T-helper 1 cell treated with Interleukin-12 subunit alpha and Interleukin-12 subunit beta and Interleukin-4 antibody, amounts not matched to agents 30 μg/mL and 1 μg/mL, for 36 hours (primary cell): ENCODE results near the gene EHD1.

Experiments used
- H3K27ac Mint-ChIP-seq: one replicate; pipeline ENCODE4 v1.8.0; 2021; ENCODE audit warnings: mild to moderate bottlenecking, mixed read lengths
- H3K27me3 Mint-ChIP-seq: one replicate; pipeline ENCODE4 v1.8.0; 2021; ENCODE audit warnings: low read depth, mixed read lengths
- H3K36me3 Mint-ChIP-seq: one replicate; pipeline ENCODE4 v1.8.0; 2021; ENCODE audit warnings: low read depth, mixed read lengths
- H3K4me1 Mint-ChIP-seq: one replicate; pipeline ENCODE4 v1.8.0; 2021; ENCODE audit warnings: low read depth, mixed read lengths
- H3K4me3 Mint-ChIP-seq: one replicate; pipeline ENCODE4 v1.8.0; 2021; ENCODE audit warnings: mild to moderate bottlenecking, moderate library complexity, mixed read lengths
- H3K9me3 Mint-ChIP-seq: one replicate; pipeline ENCODE4 v1.8.0; 2021; ENCODE audit warnings: mixed read lengths

EHD1 gene

GRCh38 chr11:64888729-64889511 lies 10.5 kb upstream of the EHD1 start:
- Mint-ChIP-seq H3K9me3 (no peaks in the 10 kb centered on the region), H3K4me3 (no peak overlapping the region), H3K4me1 (peaks cover 22% of the 10 kb centered on the region), H3K36me3 (no peaks in the 10 kb centered on the region), H3K27ac (no peak overlapping the region), H3K27me3 (no peaks in the 10 kb centered on the region)

GRCh38 chr11:64888406-64888728 lies 9.9 kb upstream of the EHD1 start:
- Mint-ChIP-seq H3K36me3 (no peaks in the 10 kb centered on the region), H3K4me1 (peaks cover 22% of the 10 kb centered on the region)

DNA sequence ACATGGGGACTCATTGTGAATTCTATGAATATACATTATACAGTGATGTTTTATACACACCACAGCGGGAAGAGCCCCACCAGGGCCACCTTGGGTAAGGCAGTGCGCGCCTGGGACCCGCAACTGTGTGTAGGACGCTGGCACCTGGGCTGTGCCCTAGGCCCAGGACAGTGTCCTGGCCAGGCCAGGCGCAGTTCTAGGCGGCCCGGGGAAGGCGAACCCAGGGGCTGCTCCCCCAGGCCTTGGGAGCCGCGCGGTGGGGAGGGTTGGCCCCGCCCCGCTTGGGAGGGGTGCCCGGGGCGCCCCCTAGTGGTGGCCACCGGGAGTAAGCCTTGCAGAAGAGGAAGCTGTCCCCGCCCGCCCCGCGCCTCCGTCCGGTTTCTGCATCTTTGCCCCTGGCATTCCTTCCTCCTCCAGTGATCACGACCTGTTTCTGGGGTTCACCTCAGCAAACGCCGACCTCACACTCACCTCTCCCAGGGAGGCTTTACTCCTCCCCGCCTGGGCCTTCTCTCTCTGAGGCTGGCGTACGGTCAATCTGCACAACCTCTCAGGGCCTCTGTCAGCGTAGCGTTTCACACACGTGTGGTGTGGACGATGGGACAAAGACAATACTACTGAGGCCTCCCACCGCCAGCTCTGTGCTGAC lies 9.5 kb upstream of the EHD1 start:
- H3K9me3 Mint-ChIP-seq: no peaks in the 10 kb centered on the region
- peak overlapping the region; percentile 72 for H3K4me3 Mint-ChIP-seq
- H3K27me3 Mint-ChIP-seq: no peaks in the 10 kb centered on the region
- H3K36me3 Mint-ChIP-seq: no peaks in the 10 kb centered on the region
- H3K4me1 Mint-ChIP-seq: peaks cover 22% of the 10 kb centered on the region
- H3K27ac Mint-ChIP-seq: peak overlapping the region; percentile 88

More at GRCh38 chr11:64888406-64888728, 9.9 kb upstream of the EHD1 start:
- Mint-ChIP-seq H3K27me3 (no peaks in the 10 kb centered on the region), H3K27ac (peak overlapping the region; percentile 88), H3K9me3 (no peaks in the 10 kb centered on the region), H3K4me3 (peak overlapping the region; percentile 72)

GRCh38 chr11:64887234-64887756 lies 8.9 kb upstream of the EHD1 start:
- Mint-ChIP-seq H3K27me3 (no peaks in the 10 kb centered on the region), H3K36me3 (no peaks in the 10 kb centered on the region), H3K4me3 (peak overlapping the region; percentile 5), H3K9me3 (no peaks in the 10 kb centered on the region), H3K4me1 (peaks cover 22% of the 10 kb centered on the region), H3K27ac (peak overlapping the region; percentile 59)

DNA sequence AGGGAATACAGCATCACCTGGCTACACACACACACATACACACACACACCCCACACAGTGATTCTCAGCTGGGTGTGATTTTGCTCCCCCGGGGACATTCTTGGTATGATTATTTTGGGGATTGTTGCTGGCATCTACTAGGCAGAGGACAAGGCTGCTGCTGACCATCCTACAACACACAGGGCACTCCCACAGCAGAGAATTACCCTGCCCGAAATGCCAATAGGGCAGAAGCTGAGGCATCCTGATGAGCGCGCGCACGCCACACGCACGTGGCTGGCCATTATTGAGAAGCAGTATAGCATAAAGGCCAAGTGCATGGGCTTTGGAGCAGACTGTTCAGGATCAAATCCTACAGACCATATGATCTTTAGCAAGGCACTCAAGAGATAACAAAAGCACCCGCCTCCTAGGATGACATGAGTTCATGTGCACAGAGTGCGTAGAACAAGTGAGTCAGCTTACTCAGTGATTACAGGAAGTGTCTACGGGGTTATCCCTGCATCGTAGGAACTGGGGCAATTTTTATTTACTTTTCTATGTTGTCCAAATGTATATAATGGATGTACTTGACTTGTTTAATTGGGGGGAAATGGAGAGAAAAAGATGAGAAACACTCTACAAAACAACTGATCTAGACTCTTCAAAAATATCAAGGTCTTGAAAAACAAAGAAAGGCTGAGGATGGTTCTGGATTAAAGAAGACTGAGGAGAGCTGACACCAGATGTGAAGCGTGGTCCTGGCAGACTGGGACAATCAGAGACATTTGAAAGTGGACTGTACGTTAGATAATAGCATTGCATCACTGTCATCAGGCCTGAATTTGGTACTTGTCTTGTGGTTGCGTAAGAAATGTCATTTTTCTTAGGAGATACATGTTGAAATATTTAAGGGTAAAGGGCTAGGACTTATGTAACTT lies 7.2 kb upstream of the EHD1 start:
- peaks cover 27% of the 10 kb centered on the region for H3K4me1 Mint-ChIP-seq
- no peaks in the 10 kb centered on the region for H3K9me3 Mint-ChIP-seq
- peak overlapping the region; percentile 33 for H3K4me3 Mint-ChIP-seq
- H3K27me3 Mint-ChIP-seq: no peaks in the 10 kb centered on the region
- no peaks in the 10 kb centered on the region for H3K36me3 Mint-ChIP-seq
- H3K27ac Mint-ChIP-seq: peak overlapping the region; percentile 79

DNA sequence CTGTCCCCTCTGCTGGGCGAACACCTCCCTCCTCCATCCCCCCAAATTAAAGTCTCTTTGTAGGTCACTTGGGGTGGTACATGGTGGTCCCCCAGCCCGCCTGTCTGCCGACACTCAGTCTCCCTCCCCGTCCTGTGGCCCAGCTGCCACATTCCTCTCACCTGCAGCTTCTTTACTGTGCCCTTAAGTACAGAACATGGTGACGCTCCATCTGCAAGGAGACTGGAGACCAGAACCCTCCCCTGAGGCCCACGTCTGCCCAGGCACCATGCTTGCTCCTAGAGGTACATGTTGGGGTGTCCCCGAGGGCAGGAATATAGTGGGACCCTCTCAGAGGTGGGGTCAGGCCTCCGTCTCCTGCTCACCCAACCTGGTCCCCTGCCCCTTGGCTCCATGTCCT lies 5.6 kb upstream of the EHD1 start:
- H3K27ac Mint-ChIP-seq: peak overlapping the region; percentile 45
- no peaks in the 10 kb centered on the region for H3K9me3 Mint-ChIP-seq
- H3K4me3 Mint-ChIP-seq: no peak overlapping the region

DNA sequence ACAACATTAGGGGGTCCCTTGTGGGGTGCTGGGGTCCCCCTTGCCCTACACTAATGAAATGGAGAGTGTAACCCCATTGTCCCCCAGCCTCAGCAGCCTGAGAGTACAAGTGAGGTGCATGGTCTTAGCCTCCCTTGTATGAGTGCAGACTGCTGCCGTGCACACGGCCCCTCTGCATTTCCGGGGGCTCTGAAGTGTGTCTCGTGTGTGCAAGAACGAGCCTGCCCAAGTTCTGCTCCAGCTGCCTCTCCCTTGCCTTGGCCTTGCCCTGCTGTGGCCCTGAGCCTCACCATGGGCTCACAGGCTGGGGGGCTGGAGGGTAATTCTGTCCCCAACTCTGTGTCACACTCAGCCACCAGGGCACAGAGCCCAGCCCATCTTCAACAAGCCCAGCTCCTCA lies 5.2 kb upstream of the EHD1 start:
- no peaks in the 10 kb centered on the region for H3K9me3 Mint-ChIP-seq
- H3K27ac Mint-ChIP-seq: no peak overlapping the region
- H3K4me1 Mint-ChIP-seq: peaks cover 43% of the 10 kb centered on the region
- H3K36me3 Mint-ChIP-seq: no peaks in the 10 kb centered on the region
- H3K4me3 Mint-ChIP-seq: no peak overlapping the region
- no peaks in the 10 kb centered on the region for H3K27me3 Mint-ChIP-seq

More for the DNA sequence above, 5.6 kb upstream of the EHD1 start:
- Mint-ChIP-seq H3K4me1 (peaks cover 43% of the 10 kb centered on the region), H3K36me3 (no peaks in the 10 kb centered on the region), H3K27me3 (no peaks in the 10 kb centered on the region)

- Mint-ChIP-seq H3K4me1 (peaks cover 39% of the 10 kb centered on the region), H3K27ac (no peak overlapping the region), H3K4me3 (no peak overlapping the region), H3K36me3 (no peaks in the 10 kb centered on the region), H3K9me3 (no peaks in the 10 kb centered on the region), H3K27me3 (no peaks in the 10 kb centered on the region)
Observed at GRCh38 chr11:64882243-64882642, 3.8 kb upstream of the EHD1 start.

- peak overlapping the region; percentile 88 for H3K4me3 Mint-ChIP-seq
- H3K4me1 Mint-ChIP-seq: peaks cover 46% of the 10 kb centered on the region
- no peaks in the 10 kb centered on the region for H3K9me3 Mint-ChIP-seq
- no peak overlapping the region for H3K27ac Mint-ChIP-seq
- peaks cover 6% of the 10 kb centered on the region for H3K36me3 Mint-ChIP-seq
- no peaks in the 10 kb centered on the region for H3K27me3 Mint-ChIP-seq
Observed at GRCh38 chr11:64881476-64881875, 3.1 kb upstream of the EHD1 start.

DNA sequence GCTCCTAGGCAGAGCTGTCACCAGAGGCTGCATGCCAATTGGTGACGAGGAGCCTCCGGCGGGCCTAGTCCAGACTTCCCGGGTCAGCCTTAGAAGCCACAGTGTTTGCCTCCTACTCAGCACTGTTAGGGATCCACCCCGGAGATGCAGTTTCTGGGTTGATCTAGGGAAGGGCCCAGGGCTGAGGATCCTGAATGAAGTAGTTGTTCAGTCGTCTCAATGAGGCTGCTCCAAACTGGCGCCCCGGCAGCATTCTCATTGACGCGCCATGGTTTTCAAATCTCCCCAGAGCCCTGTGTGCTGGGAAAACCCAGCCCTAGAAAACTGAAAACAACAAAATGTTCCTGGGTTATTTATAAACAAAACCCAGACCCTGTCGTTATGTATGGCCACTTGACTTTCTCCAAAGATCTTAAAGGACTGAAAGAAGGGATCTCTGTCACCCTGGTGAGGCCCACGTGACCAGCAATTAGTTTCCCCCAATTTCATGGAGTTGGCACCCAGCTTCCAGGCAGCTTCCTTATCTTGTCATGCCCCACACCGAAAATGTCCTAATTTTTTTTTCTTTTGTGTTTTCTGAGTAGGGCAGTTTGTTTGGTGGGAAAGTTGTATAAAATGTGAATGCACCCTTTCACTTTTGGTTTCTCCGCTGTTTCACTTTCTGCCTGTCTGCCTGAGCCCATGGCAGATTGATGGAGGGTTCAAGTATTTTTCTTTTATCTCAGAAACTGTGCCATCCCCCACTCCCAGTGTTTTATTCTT lies 2.0 kb upstream of the EHD1 start:
- peak overlapping the region; percentile 90 for H3K27ac Mint-ChIP-seq
- H3K4me3 Mint-ChIP-seq: peak overlapping the region; percentile 88
- peaks cover 49% of the 10 kb centered on the region for H3K4me1 Mint-ChIP-seq
- peaks cover 15% of the 10 kb centered on the region for H3K36me3 Mint-ChIP-seq
- no peaks in the 10 kb centered on the region for H3K27me3 Mint-ChIP-seq
- H3K9me3 Mint-ChIP-seq: no peaks in the 10 kb centered on the region

DNA sequence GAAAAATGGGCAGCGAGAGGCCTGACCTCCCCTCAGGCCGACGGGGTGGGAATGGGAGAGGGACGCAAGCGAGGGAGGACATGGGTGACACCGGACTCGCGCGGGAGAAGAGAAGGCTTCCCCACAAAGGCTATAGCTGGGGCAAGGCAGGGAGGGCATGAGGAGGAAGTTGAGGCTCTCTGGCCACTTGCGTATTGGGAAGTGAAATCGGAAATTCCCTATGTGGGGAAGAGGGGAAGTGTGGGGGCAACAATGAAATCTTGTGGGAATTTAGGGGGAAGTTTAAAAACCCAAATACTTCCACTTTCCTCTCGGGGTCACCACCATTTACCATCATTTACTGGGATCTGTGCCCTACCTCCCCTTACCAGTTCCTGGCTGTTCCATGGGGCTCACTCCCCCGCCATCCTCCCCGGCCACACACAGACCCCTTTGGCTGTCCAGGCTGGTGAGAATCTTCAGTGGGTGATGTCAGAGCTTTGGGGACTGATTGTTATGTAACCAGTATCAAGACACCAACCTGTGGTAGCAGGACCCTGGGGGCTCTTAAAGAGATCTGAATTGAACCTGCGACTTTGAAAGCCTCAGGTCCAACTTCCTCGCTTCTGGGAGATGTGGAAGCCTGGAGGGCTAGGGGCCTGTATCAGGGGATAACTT lies 951 bp upstream of the EHD1 start:
- Mint-ChIP-seq H3K27ac (peak overlapping the region; percentile 90), H3K9me3 (no peaks in the 10 kb centered on the region), H3K36me3 (peaks cover 22% of the 10 kb centered on the region), H3K4me3 (peak overlapping the region; percentile 88), H3K27me3 (no peaks in the 10 kb centered on the region), H3K4me1 (peaks cover 54% of the 10 kb centered on the region)

- no peaks in the 10 kb centered on the region for H3K9me3 Mint-ChIP-seq
- no peaks in the 10 kb centered on the region for H3K27me3 Mint-ChIP-seq
- H3K27ac Mint-ChIP-seq: peak overlapping the region; percentile 76
- H3K36me3 Mint-ChIP-seq: peaks cover 26% of the 10 kb centered on the region
- H3K4me1 Mint-ChIP-seq: peaks cover 60% of the 10 kb centered on the region
- H3K4me3 Mint-ChIP-seq: peak overlapping the region; percentile 98
Observed at GRCh38 chr11:64878223-64878493, 263 bp downstream of the EHD1 start.

GRCh38 chr11:64877390-64878222 lies 815 bp downstream of the EHD1 start:
- H3K4me1 Mint-ChIP-seq: peaks cover 66% of the 10 kb centered on the region

More at GRCh38 chr11:64877390-64878222, 815 bp downstream of the EHD1 start:
- H3K9me3 Mint-ChIP-seq: no peaks in the 10 kb centered on the region
- H3K36me3 Mint-ChIP-seq: peaks cover 32% of the 10 kb centered on the region
- no peaks in the 10 kb centered on the region for H3K27me3 Mint-ChIP-seq
- H3K4me3 Mint-ChIP-seq: peak overlapping the region; percentile 98
- peak overlapping the region; percentile 76 for H3K27ac Mint-ChIP-seq
